ENCODE data around the gene TMEM131. TPM values are rescaled to one million over a fixed set of nuclear protein-coding genes. Genes with fewer than 3 reads are reported as not detected.

Gene TMEM131
- total and polyA plus RNA-seq, 2 of the 8 experiments (the other 6 are each of a cell fraction or from before 2014, with no cell fraction given) = 9.7 to 22.9 TPM

DNA sequence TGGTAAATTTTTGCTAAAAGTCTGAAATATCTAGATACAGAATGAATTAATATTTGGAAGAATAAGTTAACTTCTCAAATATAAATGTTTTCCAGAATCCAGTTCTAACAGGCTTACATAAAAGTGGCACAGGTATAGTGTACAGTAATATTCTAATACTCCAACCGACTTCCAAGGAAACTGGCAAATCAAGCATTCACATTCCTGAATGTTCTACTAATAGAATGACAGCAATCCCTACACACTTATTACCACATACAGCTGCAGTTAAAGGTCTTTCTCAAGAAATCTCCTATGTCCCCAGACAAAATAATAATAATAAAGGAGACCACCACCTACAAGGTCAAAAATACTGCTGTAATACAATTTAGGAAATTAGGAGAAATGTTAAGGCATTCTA is 31.9 kb downstream of the TMEM131 start:
- Histone ChIP-seq H2BK5ac (ENCODE audit: low read depth, low read length) (no peak overlapping the region), H2BK120ac (replicated peaks; ENCODE audit: low read depth, low read length) (no peak overlapping the region), H4K20me1 (replicated peaks in 1 of 2; ENCODE audit: control insufficient read depth in 1 of 2, insufficient read depth in 2 of 2, low read length in 2 of 2) (peaks cover 0 to 7% of the 10 kb centered on the region in 2 experiments), H3K4ac (replicated peaks; ENCODE audit: insufficient read length, low read depth, low read length) (no peak overlapping the region), H3K9me3 (ENCODE audit: insufficient read depth in 2 of 2, low read depth in 1 of 2, low read length in 1 of 2) (no peaks in the 10 kb centered on the region), H3K23ac (ENCODE audit: insufficient read length) (no peak overlapping the region), H3K27ac (ENCODE audit: low read depth, low read length) (no peak overlapping the region), H3K79me2 (ENCODE audit: control insufficient read depth in 1 of 2, insufficient read depth in 2 of 2, low read length in 2 of 2) (peaks cover 0 to 69% of the 10 kb centered on the region in 2 experiments; a peak in 3 of 4 replicates), H3K56ac (replicated peaks; ENCODE audit: insufficient read length, low read depth, low read length) (no peak overlapping the region), H2BK20ac (ENCODE audit: low read length) (no peak overlapping the region), H3K23me2 (ENCODE audit: low read depth, low read length) (no peaks in the 10 kb centered on the region), H2BK12ac (ENCODE audit: low read depth, low read length) (no peak overlapping the region), H3K18ac (ENCODE audit: extremely low read depth, low read length) (no peak overlapping the region), H4K91ac (replicated peaks; ENCODE audit: insufficient read length, low read length) (no peak overlapping the region), H3K4me2 (ENCODE audit: insufficient read depth in 1 of 2, low read depth in 2 of 2, low read length in 2 of 2) (no peak overlapping the region), H3K79me1 (ENCODE audit: low read depth, low read length) (peaks cover 6% of the 10 kb centered on the region; the same call in 1 of the 2 replicates), H3K27me3 (replicated peaks in 1 of 4; ENCODE audit: control insufficient read depth in 3 of 4, extremely low read depth in 1 of 4, insufficient read depth in 3 of 4, low read length in 3 of 4) (no peaks in the 10 kb centered on the region), H2BK15ac (ENCODE audit: low read length) (no peak overlapping the region), H3K14ac (ENCODE audit: insufficient read length) (no peak overlapping the region), H2AFZ (ENCODE audit: low read length) (no peak overlapping the region), H3K4me3 (ENCODE audit: extremely low read depth in 1 of 4, insufficient read depth in 2 of 4, low read depth in 3 of 4, low read length in 4 of 4) (no peak overlapping the region), H4K8ac (ENCODE audit: extremely low read depth, insufficient read depth, low read length) (no peak overlapping the region), H4K5ac (ENCODE audit: insufficient read length, low read depth, low read length) (no peak overlapping the region), H3K9ac (replicated peaks in 1 of 4; ENCODE audit: extremely low read depth in 1 of 4, low read depth in 3 of 4, low read length in 3 of 4) (no peak overlapping the region), H3K36me3 (ENCODE audit: control insufficient read depth in 2 of 4, insufficient read depth in 4 of 4, low read length in 3 of 4) (no peaks in the 10 kb centered on the region), H3K4me1 (replicated peaks in 1 of 4; ENCODE audit: control insufficient read depth in 3 of 4, insufficient read depth in 4 of 4, low read length in 3 of 4) (no peaks in the 10 kb centered on the region), H2AK5ac (ENCODE audit: low read depth, low read length) (no peak overlapping the region)
- POLR2A ChIA-PET (ENCODE audit: partially characterized antibody) = no interaction called here
- FAIRE-seq (no peak), DNase-seq (ENCODE audit: low read depth in 1 of 2, low spot score in 2 of 2) (no peak)
- WGBS, 2 experiments (ENCODE audit: extremely low coverage in 1 of 2, insufficient coverage in 1 of 2, insufficient read length in 1 of 2, insufficient replicate concordance in 2 of 2, low coverage in 1 of 2, low lambda C conversion rate in 2 of 2, missing lambda C conversion rate in 1 of 2) = 93% methylated on average over 1 of the region's 1 CpG; no CpG with 5 or more reads in 1 of the 2 experiments
- CTCF ChIA-PET (ENCODE audit: partially characterized antibody) = interaction anchor here (1.0 to 1.4 kb wide), 2 partner anchors 157 to 346 kb away, joined by 3 read pairs; no protein-coding TSS in a partner anchor
- no peak for TF ChIP-seq GABPA (IDR thresholded peaks at IDR 0.05; ENCODE audit: borderline replicate concordance, insufficient read depth, low read length)

Measured in H1 (cell line).